Upper lobe of left lung (tissue), 6 donors: Measurements from ENCODE around the gene PLA2G2C. TPM values are rescaled to one million over a fixed set of nuclear protein-coding genes. Genes with fewer than 3 reads are reported as not detected.
"Not testable (repeated sequence)": the region's sequence is repeated elsewhere in the genome, so short reads cannot be mapped to it uniquely, and the experiment has no call there.

ENCODE experiments used
- ATAC-seq, 2 donors: fragments of 200-7000 bp; cut with Tn5 transposase; one replicate each; pipeline ENCODE4 v1.9.1; 2022; ENCODE audit warnings: mild to moderate bottlenecking in 2 of 2, moderate library complexity in 2 of 2; ENCODE audit not compliant: low FRiP score in 2 of 2
- DNase-seq, 2 donors: peaks; one replicate each; pipeline ENCODE4 v3.0.0-alpha.2; 2019 to 2020
- H3K27ac ChIP-seq, 4 donors: fragments of 200-600 bp; sonication (generic); one replicate each; pipeline ENCODE4 v1.5.1; 2016 to 2019
- H3K27me3 ChIP-seq, 4 donors: fragments of 200-600 bp; sonication (generic); one replicate each; pipeline ENCODE4 v1.5.1; 2017 to 2019
- H3K36me3 ChIP-seq, 4 donors: fragments of 200-600 bp; sonication (generic); one replicate each; pipeline ENCODE4 v1.5.1; 2016 to 2019
- H3K4me1 ChIP-seq, 4 donors: fragments of 200-600 bp; sonication (generic); one replicate each; pipeline ENCODE4 v1.5.1; 2018 to 2019
- H3K4me3 ChIP-seq, 4 donors: fragments of 200-600 bp; sonication (generic); one replicate each; pipeline ENCODE4 v1.5.1; 2017 to 2019; ENCODE audit warnings: mild to moderate bottlenecking in 2 of 4, moderate library complexity in 1 of 4
- H3K9me3 ChIP-seq, 4 donors: fragments of 200-600 bp; sonication (generic); one replicate each; pipeline ENCODE4 v1.5.1; 2018 to 2019
- CTCF ChIP-seq, 6 experiments: fragments of 450-650 bp in 4 of 6; fragments of 200-600 bp in 2 of 6; sonication (generic) in 2 of 6; IDR thresholded peaks; one replicate each; pipeline ENCODE4 v1.5.1; 2016 to 2019; ENCODE audit warnings: antibody characterized with exemption in 6 of 6
- EP300 ChIP-seq, 4 donors: sonication (generic); formaldehyde crosslinking; IDR thresholded peaks; one replicate each; pipeline ENCODE4 v1.5.1; 2017; ENCODE audit warnings: antibody characterized with exemption in 4 of 4, control low read depth in 2 of 4
- POLR2A ChIP-seq, 4 donors: fragments of 450-650 bp; IDR thresholded peaks; one replicate each; pipeline ENCODE4 v1.5.1; 2016 to 2017; ENCODE audit warnings: antibody characterized with exemption in 4 of 4, mild to moderate bottlenecking in 2 of 4
- POLR2AphosphoS5 ChIP-seq, 2 donors: sonication (generic); formaldehyde crosslinking; IDR thresholded peaks; one replicate each; pipeline ENCODE4 v1.5.1; 2017; ENCODE audit warnings: antibody characterized with exemption in 2 of 2
- WGBS, 2 donors: methylation state at CpG; one replicate each; pipeline ENCODE4 v1.1.5; 2017 to 2018; 5-methylcytosine and 5-hydroxymethylcytosine counted together
- total RNA-seq, 6 donors: library from RNA; depleted of rRNA in 4 of 6; stranded (reverse); fragments of >200 nt in 4 of 6; gene quantifications; one replicate each; pipeline versions ENCODE4 v1.1.0 to v1.2.1, GENCODE V29; 2016 to 2021
- donor health status: DM: no; HTN: no; CAD: no; lungs with moderate emphysema.
- donor health status: DM: no; HTN: yes; CAD: no; lungs with severe emphysema.

Gene PLA2G2C
- total RNA-seq, 6 donors from 2014 or later = 0.30 TPM; not detected in 5

DNA sequence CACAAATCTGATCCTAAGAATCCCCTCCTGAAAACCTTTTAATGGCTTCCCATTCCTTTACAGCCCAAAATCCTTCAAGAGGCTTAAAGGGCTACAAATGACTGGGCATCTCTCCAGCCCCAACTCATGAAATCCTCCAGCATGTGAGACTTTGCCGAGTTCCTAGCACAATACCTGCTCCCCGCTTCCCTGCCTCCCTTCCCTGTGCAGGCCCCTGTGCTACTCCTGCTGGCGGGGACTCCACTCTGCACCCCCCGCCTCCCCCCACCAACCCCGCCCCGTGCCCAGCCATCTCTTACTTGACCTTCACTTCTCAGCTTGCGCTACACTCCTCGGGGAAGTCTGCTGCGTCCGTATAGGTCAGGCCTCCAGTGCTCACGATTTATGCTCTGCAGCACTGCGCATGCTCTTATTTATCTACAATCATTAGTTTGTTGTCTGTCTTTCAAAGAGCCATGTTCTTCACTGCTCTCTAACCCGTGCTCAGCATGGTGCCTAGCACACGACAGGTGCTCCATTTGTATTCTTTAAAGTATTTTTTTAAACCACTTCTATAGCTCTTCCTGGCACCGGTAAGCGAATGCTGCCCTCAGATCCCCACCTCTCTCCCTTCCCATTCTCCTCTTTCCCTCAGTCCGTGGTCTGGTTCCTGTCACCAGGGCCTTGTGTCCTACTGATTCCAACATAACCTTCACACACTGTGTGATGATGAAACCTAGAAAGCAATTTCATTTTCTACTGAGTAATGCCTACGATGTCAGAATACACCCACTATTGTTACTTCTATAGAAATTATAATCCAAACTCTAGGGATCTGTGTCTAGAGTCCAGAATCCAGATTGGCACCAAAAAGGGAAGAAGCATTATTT is 37.5 kb upstream of the PLA2G2C start:
- no peaks in the 10 kb centered on the region for H3K9me3 ChIP-seq
- peaks cover 0 to 3% (median 0%) of the 10 kb centered on the region in 4 donors for H3K27me3 ChIP-seq
- WGBS, 2 donors = 41 to 46% methylated on average over 17 to 18 of the region's 18 CpGs
- no peak for TF ChIP-seq CTCF (IDR thresholded peaks at IDR 0.05)
- TF ChIP-seq EP300 (IDR thresholded peaks at IDR 0.05) = no peak
- TF ChIP-seq POLR2AphosphoS5 (IDR thresholded peaks at IDR 0.05) = no peak
- H3K4me3 ChIP-seq = no peak overlapping the region
- no peak overlapping the region for H3K27ac ChIP-seq
- H3K4me1 ChIP-seq = no peaks in the 10 kb centered on the region
- H3K36me3 ChIP-seq = no peaks in the 10 kb centered on the region
- DNase-seq = no peak
- ATAC-seq = no peak

DNA sequence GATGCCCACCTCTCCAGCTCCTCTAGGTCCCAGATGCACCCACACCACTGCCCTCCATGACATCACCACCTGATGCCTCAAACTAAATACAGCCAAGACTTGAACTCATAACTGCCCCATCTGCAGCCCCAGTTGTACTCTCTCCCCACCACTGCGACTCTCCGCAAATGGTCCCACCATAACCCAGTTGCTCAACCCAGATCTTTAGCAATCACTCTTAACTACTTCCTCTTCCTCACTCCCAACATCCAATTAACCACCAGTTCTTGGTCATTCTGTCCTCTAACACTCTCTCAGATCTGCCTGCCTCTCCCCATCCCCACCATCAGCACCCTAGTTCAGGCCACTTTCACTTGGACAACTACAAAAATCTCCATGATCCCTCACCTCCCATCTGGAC is 36.8 kb upstream of the PLA2G2C start:
- Histone ChIP-seq H3K27ac (no peak overlapping the region), H3K36me3 (no peaks in the 10 kb centered on the region), H3K27me3 (peaks cover 0 to 3% (median 0%) of the 10 kb centered on the region in 4 donors), H3K9me3 (no peaks in the 10 kb centered on the region), H3K4me1 (no peaks in the 10 kb centered on the region), H3K4me3 (no peak overlapping the region)
- DNase-seq (no peak), ATAC-seq (no peak)
- 78 to 80% methylated on average over 2 of the region's 2 CpGs for WGBS, 2 donors
- no peak for TF ChIP-seq POLR2A (IDR thresholded peaks at IDR 0.05)
- TF ChIP-seq EP300 (IDR thresholded peaks at IDR 0.05) = no peak
- no peak for TF ChIP-seq CTCF (IDR thresholded peaks at IDR 0.05)
- TF ChIP-seq POLR2AphosphoS5 (IDR thresholded peaks at IDR 0.05) = no peak

DNA sequence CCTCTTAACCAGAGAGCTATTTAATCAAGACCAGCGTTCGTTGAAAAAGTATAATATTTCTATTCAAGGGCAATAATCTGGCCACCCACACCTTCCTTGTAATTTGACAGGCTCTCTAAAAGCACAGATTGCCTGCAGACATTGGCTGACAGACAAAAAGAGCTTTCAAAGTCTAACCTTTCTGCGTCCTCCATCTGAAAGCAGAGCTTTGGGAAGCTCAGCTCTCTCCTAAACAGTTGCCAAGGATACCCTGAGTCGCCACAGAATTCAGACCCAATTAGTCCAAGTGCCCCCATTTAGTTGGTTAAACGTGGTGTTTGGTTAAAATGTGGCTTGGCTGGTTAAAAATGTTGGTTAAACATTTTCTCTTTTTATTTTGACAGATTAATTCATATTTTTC is 33.7 kb upstream of the PLA2G2C start:
- Histone ChIP-seq H3K9me3 (no peaks in the 10 kb centered on the region), H3K4me3 (no peak overlapping the region), H3K27ac (no peak overlapping the region), H3K27me3 (peaks cover 0 to 3% (median 0%) of the 10 kb centered on the region in 4 donors), H3K36me3 (no peaks in the 10 kb centered on the region), H3K4me1 (no peaks in the 10 kb centered on the region)
- 57 to 67% methylated on average over 5 of the region's 5 CpGs for WGBS, 2 donors
- DNase-seq = no peak
- TF ChIP-seq EP300 (IDR thresholded peaks at IDR 0.05) (no peak), POLR2A (IDR thresholded peaks at IDR 0.05) (no peak), POLR2AphosphoS5 (IDR thresholded peaks at IDR 0.05) (no peak), CTCF (IDR thresholded peaks at IDR 0.05) (no peak)
- no peak for ATAC-seq

GRCh38 chr1:20219053-20219452 is 32.7 kb upstream of the PLA2G2C start:
- ATAC-seq, H3K27me3 ChIP-seq, H3K4me3 ChIP-seq, H3K27ac ChIP-seq, DNase-seq, H3K4me1 ChIP-seq, H3K36me3 ChIP-seq, H3K9me3 ChIP-seq: not testable (repeated sequence)
- WGBS, 2 donors = 77 to 88% methylated on average over 6 of the region's 6 CpGs

GRCh38 chr1:20216574-20216973 is 30.3 kb upstream of the PLA2G2C start:
- TF ChIP-seq POLR2A (IDR thresholded peaks at IDR 0.05) (no peak), CTCF (IDR thresholded peaks at IDR 0.05) (no peak), EP300 (IDR thresholded peaks at IDR 0.05) (no peak), POLR2AphosphoS5 (IDR thresholded peaks at IDR 0.05) (no peak)
- Histone ChIP-seq H3K4me1 (peaks cover 4 to 13% (median 8%) of the 10 kb centered on the region in 4 donors), H3K27me3 (no peaks in the 10 kb centered on the region), H3K9me3 (no peaks in the 10 kb centered on the region), H3K4me3 (no peak overlapping the region), H3K27ac (no peak overlapping the region), H3K36me3 (no peaks in the 10 kb centered on the region)
- WGBS, 2 donors = 63% methylated on average over 1 of the region's 1 CpG; no CpG with 5 or more reads in 1 of the 2 donors
- DNase-seq = no peak
- ATAC-seq = no peak
